ENCODE results near the gene LRRC58.

- no peak for TF ChIP-seq GATA3 (IDR thresholded peaks at IDR 0.05; ENCODE audit: low read depth, low read length)
- no peak for TF ChIP-seq GATA2 (IDR thresholded peaks at IDR 0.05; ENCODE audit: low read depth, low read length)
These were observed 73.5 kb downstream of the LRRC58 start for GRCh38 chr3:120275618-120276017.

All from SH-SY5Y (cell line).